ENCODE measurements around the gene DEFB124.
"Not testable (repeated sequence)": the region's sequence is repeated elsewhere in the genome, so short reads cannot be mapped to it uniquely, and the experiment has no call there.

- TF ChIP-seq CTCF, POLR2A, POLR2AphosphoS5 (IDR thresholded peaks at IDR 0.05): not testable (repeated sequence)
These were observed 4.0 kb downstream of the DEFB124 start for GRCh38 chr20:31470946-31471345.

Data from breast epithelium (tissue), 3 donors.